GM23338 (cell line): ENCODE data around the gene RIMBP3B.
"Not testable (repeated sequence)": the region's sequence is repeated elsewhere in the genome, so short reads cannot be mapped to it uniquely, and the experiment has no call there.

Experiments
- EZH2 ChIP-seq: fragments of 200-600 bp; sonication (generic); IDR thresholded peaks from one replicate; pipeline ENCODE4 v1.8.0; 2017; ENCODE audit warnings: antibody characterized with exemption, mild to moderate bottlenecking, low read depth; ENCODE audit not compliant: unreplicated experiment
- POLR2AphosphoS5 ChIP-seq: IDR thresholded peaks from 2 replicates; pipeline ENCODE4 v1.6.1; 2016; ENCODE audit warnings: antibody characterized with exemption, low read depth
- TF ChIP-seq, protein P1 (sequence below), 2 experiments: fragments of 200-600 bp in 1 of 2; sonication (generic) in 1 of 2; conservative IDR thresholded peaks; 2 replicates each; pipeline versions ENCODE4 v1.5.1 to v1.6.1; 2016 to 2017; ENCODE audit warnings: antibody characterized with exemption in 2 of 2, low read depth in 2 of 2, mild to moderate bottlenecking in 2 of 2, moderate library complexity in 1 of 2
- TF ChIP-seq, protein P2 (sequence below): IDR thresholded peaks from 2 replicates; pipeline ENCODE4 v1.6.1; 2016; ENCODE audit warnings: antibody characterized with exemption

DNA sequence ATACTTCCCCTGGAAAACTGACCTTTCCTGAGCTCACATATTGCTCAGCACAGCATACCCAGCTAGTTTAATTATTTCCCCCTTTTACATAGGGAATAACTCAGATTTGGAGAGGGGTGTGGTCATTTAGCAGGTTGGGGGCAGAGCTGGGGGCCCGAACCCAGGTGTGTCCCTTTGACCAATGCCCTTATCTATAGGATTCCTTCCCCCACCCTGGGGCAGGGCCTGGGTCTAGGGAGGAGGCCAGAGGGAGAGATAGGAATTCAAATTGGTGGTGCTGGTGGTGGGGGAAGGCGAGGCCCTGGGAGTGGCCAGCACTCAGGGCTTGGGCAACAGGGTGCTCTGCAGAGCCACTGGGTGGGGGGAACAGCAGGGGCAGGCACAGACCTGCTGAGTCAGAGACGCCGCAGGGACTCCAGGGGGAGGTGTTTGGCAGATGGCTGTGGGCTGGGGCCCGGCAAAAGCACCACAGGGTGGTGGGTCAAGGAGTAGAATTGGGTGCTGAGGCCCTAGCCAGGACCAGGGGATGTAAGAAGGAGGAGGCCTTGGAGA lies 19.3 kb downstream of the RIMBP3B start:
- TF ChIP-seq, protein P1, sequence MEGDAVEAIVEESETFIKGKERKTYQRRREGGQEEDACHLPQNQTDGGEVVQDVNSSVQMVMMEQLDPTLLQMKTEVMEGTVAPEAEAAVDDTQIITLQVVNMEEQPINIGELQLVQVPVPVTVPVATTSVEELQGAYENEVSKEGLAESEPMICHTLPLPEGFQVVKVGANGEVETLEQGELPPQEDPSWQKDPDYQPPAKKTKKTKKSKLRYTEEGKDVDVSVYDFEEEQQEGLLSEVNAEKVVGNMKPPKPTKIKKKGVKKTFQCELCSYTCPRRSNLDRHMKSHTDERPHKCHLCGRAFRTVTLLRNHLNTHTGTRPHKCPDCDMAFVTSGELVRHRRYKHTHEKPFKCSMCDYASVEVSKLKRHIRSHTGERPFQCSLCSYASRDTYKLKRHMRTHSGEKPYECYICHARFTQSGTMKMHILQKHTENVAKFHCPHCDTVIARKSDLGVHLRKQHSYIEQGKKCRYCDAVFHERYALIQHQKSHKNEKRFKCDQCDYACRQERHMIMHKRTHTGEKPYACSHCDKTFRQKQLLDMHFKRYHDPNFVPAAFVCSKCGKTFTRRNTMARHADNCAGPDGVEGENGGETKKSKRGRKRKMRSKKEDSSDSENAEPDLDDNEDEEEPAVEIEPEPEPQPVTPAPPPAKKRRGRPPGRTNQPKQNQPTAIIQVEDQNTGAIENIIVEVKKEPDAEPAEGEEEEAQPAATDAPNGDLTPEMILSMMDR (conservative IDR thresholded peaks at IDR 0.05; ENCODE audit: low read depth in 2 of 2) = not testable (repeated sequence)
- not testable (repeated sequence) for TF ChIP-seq EZH2, POLR2AphosphoS5
- TF ChIP-seq, protein P2, sequence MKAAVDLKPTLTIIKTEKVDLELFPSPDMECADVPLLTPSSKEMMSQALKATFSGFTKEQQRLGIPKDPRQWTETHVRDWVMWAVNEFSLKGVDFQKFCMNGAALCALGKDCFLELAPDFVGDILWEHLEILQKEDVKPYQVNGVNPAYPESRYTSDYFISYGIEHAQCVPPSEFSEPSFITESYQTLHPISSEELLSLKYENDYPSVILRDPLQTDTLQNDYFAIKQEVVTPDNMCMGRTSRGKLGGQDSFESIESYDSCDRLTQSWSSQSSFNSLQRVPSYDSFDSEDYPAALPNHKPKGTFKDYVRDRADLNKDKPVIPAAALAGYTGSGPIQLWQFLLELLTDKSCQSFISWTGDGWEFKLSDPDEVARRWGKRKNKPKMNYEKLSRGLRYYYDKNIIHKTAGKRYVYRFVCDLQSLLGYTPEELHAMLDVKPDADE = not testable (repeated sequence)
